ENCODE data around the gene ARHGAP21. TPM values are rescaled to one million over a fixed set of nuclear protein-coding genes. Genes with fewer than 3 reads are reported as not detected.

ARHGAP21 gene
- total and polyA plus RNA-seq, 2 donors (not counting 1 experiment from before 2014, with no cell fraction given): 5.3 to 25.5 TPM

GRCh38 chr10:24674892-24675632 lies 48.6 kb downstream of the ARHGAP21 start:
- Histone ChIP-seq H3K9me3 (ENCODE audit: control extremely low read depth in 1 of 3, control insufficient read depth in 2 of 3, insufficient read depth in 1 of 3, low read length in 2 of 3) (peaks cover 0 to 6% (median 0%) of the 10 kb centered on the region in 3 donors), H3K4me3 (ENCODE audit: control extremely low read depth in 1 of 5, extremely low read depth in 1 of 5, insufficient read depth in 1 of 5, low read depth in 2 of 5, low read length in 4 of 5) (no peak overlapping the region), H3K27me3 (replicated peaks in 1 of 4; ENCODE audit: control extremely low read depth in 1 of 4, control insufficient read depth in 3 of 4, insufficient read depth in 4 of 4, low read length in 3 of 4) (no peaks in the 10 kb centered on the region), H3K4me2 (replicated peaks; ENCODE audit: low read depth, low read length, poor library complexity, severe bottlenecking) (no peak overlapping the region), H2AFZ (ENCODE audit: insufficient read depth, low read depth, low read length, poor library complexity, severe bottlenecking) (no peak overlapping the region), H3K4me1 (ENCODE audit: control insufficient read depth in 2 of 2, insufficient read depth in 2 of 2, low read length in 2 of 2) (no peaks in the 10 kb centered on the region), H4K20me1 (ENCODE audit: control insufficient read depth, insufficient read depth, low read length, poor library complexity, severe bottlenecking) (no peaks in the 10 kb centered on the region), H3K36me3 (replicated peaks in 1 of 2; ENCODE audit: control extremely low read depth in 1 of 2, control insufficient read depth in 1 of 2, extremely low read depth in 1 of 2, insufficient read depth in 2 of 2, low read length in 1 of 2) (no peaks in the 10 kb centered on the region), H3K27ac (ENCODE audit: low read length in 2 of 2) (no peak overlapping the region), H3K79me2 (ENCODE audit: control insufficient read depth, insufficient read depth, low read length) (no peaks in the 10 kb centered on the region), H3K9ac (ENCODE audit: low read length) (no peak overlapping the region)
- WGBS (ENCODE audit: insufficient coverage): 80% methylated on average over 1 of the region's 5 CpGs
- ATAC-seq (ENCODE audit: low read depth) (no peak), DNase-seq (no peak)
- Mint-ChIP-seq H3K9me3 (ENCODE audit: insufficient read depth) (no peaks in the 10 kb centered on the region), H3K4me3 (no peak overlapping the region), H3K27me3 (no peaks in the 10 kb centered on the region), H3K4me1 (peaks cover 2% of the 10 kb centered on the region), H3K27ac (no peak overlapping the region)
- ChIA-PET POLR2A (no interaction called here), CTCF (no interaction called here)
- no peak for TF ChIP-seq EZH2 (IDR thresholded peaks at IDR 0.05; ENCODE audit: borderline replicate concordance, insufficient read depth, low read depth, low read length, poor library complexity, severe bottlenecking)
- TF ChIP-seq CTCF (IDR thresholded peaks at IDR 0.05): no peak
- intact Hi-C loops (cut with micrococcal nuclease): no loop called here

- intact Hi-C loops (cut with micrococcal nuclease): no loop called here
- Histone ChIP-seq H4K20me1 (ENCODE audit: control insufficient read depth, insufficient read depth, low read length, poor library complexity, severe bottlenecking) (no peaks in the 10 kb centered on the region), H3K9ac (ENCODE audit: low read length) (no peak overlapping the region), H3K9me3 (ENCODE audit: control extremely low read depth in 1 of 3, control insufficient read depth in 2 of 3, insufficient read depth in 1 of 3, low read length in 2 of 3) (no peaks in the 10 kb centered on the region), H3K27me3 (replicated peaks in 1 of 4; ENCODE audit: control extremely low read depth in 1 of 4, control insufficient read depth in 3 of 4, insufficient read depth in 4 of 4, low read length in 3 of 4) (no peaks in the 10 kb centered on the region), H3K4me2 (replicated peaks; ENCODE audit: low read depth, low read length, poor library complexity, severe bottlenecking) (no peak overlapping the region), H3K79me2 (ENCODE audit: control insufficient read depth, insufficient read depth, low read length) (no peaks in the 10 kb centered on the region), H3K4me1 (ENCODE audit: control insufficient read depth in 2 of 2, insufficient read depth in 2 of 2, low read length in 2 of 2) (no peaks in the 10 kb centered on the region), H3K36me3 (replicated peaks in 1 of 2; ENCODE audit: control extremely low read depth in 1 of 2, control insufficient read depth in 1 of 2, extremely low read depth in 1 of 2, insufficient read depth in 2 of 2, low read length in 1 of 2) (no peaks in the 10 kb centered on the region), H2AFZ (ENCODE audit: insufficient read depth, low read depth, low read length, poor library complexity, severe bottlenecking) (no peak overlapping the region), H3K4me3 (ENCODE audit: control extremely low read depth in 1 of 5, extremely low read depth in 1 of 5, insufficient read depth in 1 of 5, low read depth in 2 of 5, low read length in 4 of 5) (no peak overlapping the region), H3K27ac (ENCODE audit: low read length in 2 of 2) (no peak overlapping the region)
- no peaks in the 10 kb centered on the region for H3K27me3 Mint-ChIP-seq
- no peaks in the 10 kb centered on the region for H3K9me3 Mint-ChIP-seq (ENCODE audit: insufficient read depth)
- TF ChIP-seq EZH2 (IDR thresholded peaks at IDR 0.05; ENCODE audit: borderline replicate concordance, insufficient read depth, low read depth, low read length, poor library complexity, severe bottlenecking) (no peak), CTCF (IDR thresholded peaks at IDR 0.05) (no peak)
- WGBS (ENCODE audit: insufficient coverage): 81% methylated on average over 2 of the region's 3 CpGs
- POLR2A ChIA-PET: no interaction called here
- ATAC-seq (ENCODE audit: low read depth) (no peak), DNase-seq (no peak)
- no peak overlapping the region for H3K4me3 Mint-ChIP-seq
- CTCF ChIA-PET: no interaction called here
- H3K27ac Mint-ChIP-seq: no peak overlapping the region
- peaks cover 2% of the 10 kb centered on the region for H3K4me1 Mint-ChIP-seq
Measured at GRCh38 chr10:24670964-24671670, 52.6 kb downstream of the ARHGAP21 start.

Measured in B cell (primary cell).